ENCODE measurements around the gene EDN3.

Gene EDN3

GRCh38 chr20:59371431-59371830 is 71.0 kb downstream of the EDN3 start:
- DNase-seq: no peak

- no peak for DNase-seq
Observed at GRCh38 chr20:59374261-59374660, 73.8 kb downstream of the EDN3 start.

- no peak for DNase-seq
Observed at GRCh38 chr20:59375541-59375940, 75.1 kb downstream of the EDN3 start.
